ENCODE results near the gene KIF26B. TPM values are rescaled to one million over a fixed set of nuclear protein-coding genes. Genes with fewer than 3 reads are reported as not detected.

KIF26B gene
- total and polyA plus RNA-seq, 10 of the 15 experiments (the other 5 are each of a cell fraction or from before 2014, with no cell fraction given), result 0.35 to 11.6 (median 2.2) TPM

DNA sequence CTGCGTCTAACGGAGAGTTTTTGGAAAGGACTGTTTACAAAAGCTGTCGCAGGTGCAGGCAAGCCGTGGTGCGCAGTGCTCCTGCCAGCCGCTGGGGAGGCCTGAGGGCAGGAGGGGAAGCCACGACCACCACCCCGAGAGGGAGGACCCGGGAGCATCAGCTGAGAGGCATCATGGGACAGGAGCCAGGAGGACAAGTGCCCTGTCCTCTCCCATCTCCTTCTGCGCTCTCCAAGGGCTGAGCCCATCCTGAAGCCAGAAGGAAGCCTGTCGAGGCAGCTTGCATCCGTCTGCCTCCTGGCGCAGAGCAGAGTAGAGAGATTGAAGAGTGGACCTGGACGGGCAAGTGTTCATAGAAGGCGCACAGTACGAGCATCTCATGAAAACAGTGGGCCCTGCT lies 310.9 kb downstream of the KIF26B start:
- Histone ChIP-seq H3K4me1 (ENCODE audit: control insufficient read depth, insufficient read depth, low read length) (no peaks in the 10 kb centered on the region), H3K9ac (ENCODE audit: control insufficient read depth, insufficient read depth, low read length) (no peak overlapping the region), H3K27ac (ENCODE audit: control insufficient read depth, insufficient read depth) (no peak overlapping the region), H2AFZ (ENCODE audit: control insufficient read depth, low read depth, low read length) (no peak overlapping the region), H3K4me3 (no peak overlapping the region), H3K79me2 (ENCODE audit: control insufficient read depth, insufficient read depth, low read length) (no peaks in the 10 kb centered on the region), H3K4me2 (ENCODE audit: control insufficient read depth, insufficient read depth) (no peak overlapping the region), H3K27me3 (replicated peaks in 1 of 2; ENCODE audit: control insufficient read depth in 2 of 2, insufficient read depth in 2 of 2, low read length in 1 of 2) (no peaks in the 10 kb centered on the region), H3K9me3 (replicated peaks; ENCODE audit: control insufficient read depth, insufficient read depth, low read length) (no peaks in the 10 kb centered on the region), H3K36me3 (ENCODE audit: control insufficient read depth in 2 of 2, insufficient read depth in 2 of 2, low read length in 1 of 2) (no peaks in the 10 kb centered on the region), H4K20me1 (ENCODE audit: control insufficient read depth, insufficient read depth) (no peaks in the 10 kb centered on the region)
- SMC1A ChIA-PET (ENCODE audit: uncharacterized antibody, unreplicated experiment), result no interaction called here
- intact Hi-C loops (cut with micrococcal nuclease; ENCODE audit: unreplicated experiment) (no loop called here), in situ Hi-C loops (cut with MboI) (no loop called here)
- ATAC-seq, result no peak
- POLR2A ChIA-PET, result no interaction called here
- no TSS peak for BruUV-seq (replicated peaks)
- CTCF ChIA-PET, result no interaction called here
- DNase-seq (ENCODE audit: low read depth, low spot score), result no peak
- RAD21 ChIA-PET (ENCODE audit: unreplicated experiment), result no interaction called here
- FAIRE-seq, result no peak
- WGBS (ENCODE audit: insufficient coverage, insufficient replicate concordance, low lambda C conversion rate, missing lambda C conversion rate), result 53% methylated on average over 16 of the region's 16 CpGs
- TF ChIP-seq JUNB (IDR thresholded peaks at IDR 0.05) (no peak), MTA2 (IDR thresholded peaks at IDR 0.05; ENCODE audit: low read depth) (no peak), ZBTB40 (IDR thresholded peaks at IDR 0.05; ENCODE audit: borderline replicate concordance) (no peak), CREB1 (IDR thresholded peaks at IDR 0.05; ENCODE audit: low read depth) (no peak), TBL1XR1 (IDR thresholded peaks at IDR 0.05; ENCODE audit: low read depth, low read length) (no peak), HDAC2 (IDR thresholded peaks at IDR 0.05) (no peak), RAD21 (IDR thresholded peaks at IDR 0.05; ENCODE audit: insufficient read depth, low read depth, low read length) (no peak), RCOR1 (conservative IDR thresholded peaks at IDR 0.05; ENCODE audit: low read depth, low read length) (no peak), CEBPB (IDR thresholded peaks at IDR 0.05; ENCODE audit: borderline replicate concordance in 1 of 2, low read depth in 2 of 2, low read length in 2 of 2) (no peak), IRF5 (IDR thresholded peaks at IDR 0.05; ENCODE audit: borderline replicate concordance) (no peak), ETV6 (conservative IDR thresholded peaks at IDR 0.05 in 1 of 2, IDR thresholded peaks at IDR 0.05 in 1 of 2; ENCODE audit: borderline replicate concordance in 1 of 2, low read depth in 1 of 2) (no peak), MYB (IDR thresholded peaks at IDR 0.05; ENCODE audit: borderline replicate concordance, low read depth, low read length) (no peak), PAX5 (IDR thresholded peaks at IDR 0.05; ENCODE audit: borderline replicate concordance, low read depth, low read length) (no peak), GABPA (IDR thresholded peaks at IDR 0.05; ENCODE audit: low read depth) (no peak), NR2F1 (conservative IDR thresholded peaks at IDR 0.05) (no peak), SMC3 (IDR thresholded peaks at IDR 0.05; ENCODE audit: borderline replicate concordance, low read length) (no peak)
- TF ChIP-seq, protein P1, sequence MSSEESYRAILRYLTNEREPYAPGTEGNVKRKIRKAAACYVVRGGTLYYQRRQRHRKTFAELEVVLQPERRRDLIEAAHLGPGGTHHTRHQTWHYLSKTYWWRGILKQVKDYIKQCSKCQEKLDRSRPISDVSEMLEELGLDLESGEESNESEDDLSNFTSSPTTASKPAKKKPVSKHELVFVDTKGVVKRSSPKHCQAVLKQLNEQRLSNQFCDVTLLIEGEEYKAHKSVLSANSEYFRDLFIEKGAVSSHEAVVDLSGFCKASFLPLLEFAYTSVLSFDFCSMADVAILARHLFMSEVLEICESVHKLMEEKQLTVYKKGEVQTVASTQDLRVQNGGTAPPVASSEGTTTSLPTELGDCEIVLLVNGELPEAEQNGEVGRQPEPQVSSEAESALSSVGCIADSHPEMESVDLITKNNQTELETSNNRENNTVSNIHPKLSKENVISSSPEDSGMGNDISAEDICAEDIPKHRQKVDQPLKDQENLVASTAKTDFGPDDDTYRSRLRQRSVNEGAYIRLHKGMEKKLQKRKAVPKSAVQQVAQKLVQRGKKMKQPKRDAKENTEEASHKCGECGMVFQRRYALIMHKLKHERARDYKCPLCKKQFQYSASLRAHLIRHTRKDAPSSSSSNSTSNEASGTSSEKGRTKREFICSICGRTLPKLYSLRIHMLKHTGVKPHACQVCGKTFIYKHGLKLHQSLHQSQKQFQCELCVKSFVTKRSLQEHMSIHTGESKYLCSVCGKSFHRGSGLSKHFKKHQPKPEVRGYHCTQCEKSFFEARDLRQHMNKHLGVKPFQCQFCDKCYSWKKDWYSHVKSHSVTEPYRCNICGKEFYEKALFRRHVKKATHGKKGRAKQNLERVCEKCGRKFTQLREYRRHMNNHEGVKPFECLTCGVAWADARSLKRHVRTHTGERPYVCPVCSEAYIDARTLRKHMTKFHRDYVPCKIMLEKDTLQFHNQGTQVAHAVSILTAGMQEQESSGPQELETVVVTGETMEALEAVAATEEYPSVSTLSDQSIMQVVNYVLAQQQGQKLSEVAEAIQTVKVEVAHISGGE (CRISPR knock-in tag; IDR thresholded peaks at IDR 0.05), result no peak
